SJCRH30 (cell line): ENCODE measurements around the gene INSR. TPM values are rescaled to one million over a fixed set of nuclear protein-coding genes. Genes with fewer than 3 reads are reported as not detected.

Experiments
- DNase-seq, 2 experiments: peaks; one replicate each; pipeline ENCODE4 v3.0.0-alpha.2; 2015 to 2020
- H3K27ac ChIP-seq: fragments of 250-450 bp; sonication (Bioruptor Pico); 2 replicates; pipeline ENCODE4 v1.5.1; 2020; ENCODE audit warnings: mild to moderate bottlenecking, moderate library complexity
- H3K27me3 ChIP-seq: fragments of 250-450 bp; sonication (Bioruptor Pico); 2 replicates; pipeline ENCODE4 v1.5.1; 2020; ENCODE audit warnings: mild to moderate bottlenecking, moderate library complexity
- H3K36me3 ChIP-seq: fragments of 250-450 bp; sonication (Bioruptor Pico); 2 replicates; pipeline ENCODE4 v1.5.1; 2020; ENCODE audit warnings: mild to moderate bottlenecking, moderate library complexity
- H3K4me1 ChIP-seq: fragments of 250-450 bp; sonication (Bioruptor Pico); 2 replicates; pipeline ENCODE4 v1.5.1; 2020; ENCODE audit warnings: mild to moderate bottlenecking, moderate library complexity
- H3K4me3 ChIP-seq: fragments of 250-450 bp; sonication (Bioruptor Pico); 2 replicates; pipeline ENCODE4 v1.5.1; 2020; ENCODE audit warnings: mild to moderate bottlenecking, moderate library complexity
- H3K9me3 ChIP-seq: fragments of 250-450 bp; sonication (Bioruptor Pico); replicated peaks from 2 replicates; pipeline ENCODE4 v1.5.1; 2020; ENCODE audit warnings: mild to moderate bottlenecking, moderate library complexity
- total RNA-seq: library from RNA; depleted of rRNA; stranded (reverse); fragments of >200 nt; shearing (Covaris generic); gene quantifications from 2 replicates; pipeline ENCODE4 v1.2.3, GENCODE V29; 2014

The INSR gene
- total RNA-seq, 1 experiment from 2014 or later: 14.3 TPM

- DNase-seq: no peak
- H3K27me3 ChIP-seq: no peaks in the 10 kb centered on the region
- no peaks in the 10 kb centered on the region for H3K36me3 ChIP-seq
- no peaks in the 10 kb centered on the region for H3K9me3 ChIP-seq
- no peak overlapping the region for H3K27ac ChIP-seq
- no peak overlapping the region for H3K4me3 ChIP-seq
- H3K4me1 ChIP-seq: peaks cover 4% of the 10 kb centered on the region; the same call in 1 of the 2 replicates
These were observed 21.2 kb downstream of the INSR start for GRCh38 chr19:7272856-7273578.

- no peaks in the 10 kb centered on the region for H3K27me3 ChIP-seq
- no peaks in the 10 kb centered on the region for H3K9me3 ChIP-seq
- no peak overlapping the region for H3K4me3 ChIP-seq
- peaks cover 4% of the 10 kb centered on the region; the same call in 1 of the 2 replicates for H3K4me1 ChIP-seq
- H3K36me3 ChIP-seq: peaks cover 5% of the 10 kb centered on the region; the same call in 1 of the 2 replicates
- DNase-seq: no peak
- H3K27ac ChIP-seq: no peak overlapping the region
These were observed 25.5 kb downstream of the INSR start for GRCh38 chr19:7268705-7269098.

GRCh38 chr19:7267792-7268704, 26.2 kb downstream of the INSR start:
- DNase-seq: no peak
- peaks cover 4% of the 10 kb centered on the region; the same call in 1 of the 2 replicates for H3K4me1 ChIP-seq
- peaks cover 5% of the 10 kb centered on the region; the same call in 1 of the 2 replicates for H3K36me3 ChIP-seq
- no peaks in the 10 kb centered on the region for H3K9me3 ChIP-seq
- H3K4me3 ChIP-seq: no peak overlapping the region
- H3K27me3 ChIP-seq: no peaks in the 10 kb centered on the region
- no peak overlapping the region for H3K27ac ChIP-seq

- Histone ChIP-seq H3K36me3 (peaks cover 5% of the 10 kb centered on the region; the same call in 1 of the 2 replicates), H3K4me1 (peaks cover 4% of the 10 kb centered on the region; the same call in 1 of the 2 replicates), H3K27ac (no peak overlapping the region), H3K27me3 (no peaks in the 10 kb centered on the region), H3K9me3 (no peaks in the 10 kb centered on the region), H3K4me3 (no peak overlapping the region)
- no peak for DNase-seq
These were observed 27.4 kb downstream of the INSR start for GRCh38 chr19:7266832-7267231.

GRCh38 chr19:7265963-7266362, 28.3 kb downstream of the INSR start:
- DNase-seq: no peak
- H3K27me3 ChIP-seq: no peaks in the 10 kb centered on the region
- H3K27ac ChIP-seq: no peak overlapping the region

GRCh38 chr19:7264858-7265257, 29.4 kb downstream of the INSR start:
- DNase-seq: no peak
- Histone ChIP-seq H3K36me3 (peaks cover 5% of the 10 kb centered on the region; the same call in 1 of the 2 replicates), H3K4me1 (peaks cover 4% of the 10 kb centered on the region; the same call in 1 of the 2 replicates), H3K9me3 (no peaks in the 10 kb centered on the region), H3K27me3 (no peaks in the 10 kb centered on the region), H3K27ac (no peak overlapping the region), H3K4me3 (no peak overlapping the region)

More at GRCh38 chr19:7265963-7266362, 28.3 kb downstream of the INSR start:
- Histone ChIP-seq H3K4me3 (no peak overlapping the region), H3K36me3 (peaks cover 5% of the 10 kb centered on the region; the same call in 1 of the 2 replicates), H3K4me1 (peaks cover 4% of the 10 kb centered on the region; the same call in 1 of the 2 replicates), H3K9me3 (no peaks in the 10 kb centered on the region)

GRCh38 chr19:7263521-7263920, 30.7 kb downstream of the INSR start:
- no peak overlapping the region for H3K4me3 ChIP-seq
- peaks cover 5% of the 10 kb centered on the region; the same call in 1 of the 2 replicates for H3K36me3 ChIP-seq
- no peak overlapping the region for H3K27ac ChIP-seq
- H3K4me1 ChIP-seq: peaks cover 3% of the 10 kb centered on the region; the same call in 1 of the 2 replicates
- no peaks in the 10 kb centered on the region for H3K27me3 ChIP-seq
- no peak for DNase-seq
- no peaks in the 10 kb centered on the region for H3K9me3 ChIP-seq

- H3K36me3 ChIP-seq: peaks cover 5% of the 10 kb centered on the region; the same call in 1 of the 2 replicates
- no peak overlapping the region for H3K4me3 ChIP-seq
- no peak for DNase-seq
- H3K27me3 ChIP-seq: no peaks in the 10 kb centered on the region
- H3K27ac ChIP-seq: no peak overlapping the region
- H3K9me3 ChIP-seq: no peaks in the 10 kb centered on the region
- no peaks in the 10 kb centered on the region; the same call in 1 of the 2 replicates for H3K4me1 ChIP-seq
These were observed 31.1 kb downstream of the INSR start for GRCh38 chr19:7263066-7263465.

GRCh38 chr19:7262470-7262869, 31.7 kb downstream of the INSR start:
- Histone ChIP-seq H3K9me3 (no peaks in the 10 kb centered on the region), H3K4me3 (no peak overlapping the region), H3K4me1 (no peaks in the 10 kb centered on the region), H3K27ac (no peak overlapping the region), H3K36me3 (peaks cover 5% of the 10 kb centered on the region; the same call in 1 of the 2 replicates), H3K27me3 (no peaks in the 10 kb centered on the region)
- no peak for DNase-seq

- no peak overlapping the region for H3K27ac ChIP-seq
- H3K36me3 ChIP-seq: no peaks in the 10 kb centered on the region
- H3K9me3 ChIP-seq: no peaks in the 10 kb centered on the region
- H3K4me1 ChIP-seq: no peaks in the 10 kb centered on the region
- H3K27me3 ChIP-seq: no peaks in the 10 kb centered on the region
- no peak for DNase-seq
- H3K4me3 ChIP-seq: no peak overlapping the region
These were observed 34.1 kb downstream of the INSR start for GRCh38 chr19:7260161-7260560.

- no peaks in the 10 kb centered on the region for H3K27me3 ChIP-seq
- no peak for DNase-seq
- H3K9me3 ChIP-seq: no peaks in the 10 kb centered on the region
- H3K36me3 ChIP-seq: no peaks in the 10 kb centered on the region
- no peak overlapping the region for H3K27ac ChIP-seq
- H3K4me1 ChIP-seq: no peaks in the 10 kb centered on the region
- H3K4me3 ChIP-seq: no peak overlapping the region
These were observed 35.3 kb downstream of the INSR start for GRCh38 chr19:7258840-7259395.

- Histone ChIP-seq H3K4me1 (no peaks in the 10 kb centered on the region), H3K4me3 (no peak overlapping the region), H3K9me3 (no peaks in the 10 kb centered on the region), H3K36me3 (no peaks in the 10 kb centered on the region), H3K27ac (no peak overlapping the region), H3K27me3 (no peaks in the 10 kb centered on the region)
- no peak for DNase-seq
These were observed 36.0 kb downstream of the INSR start for GRCh38 chr19:7258041-7258839.

GRCh38 chr19:7257148-7258040, 36.8 kb downstream of the INSR start:
- H3K36me3 ChIP-seq: no peaks in the 10 kb centered on the region
- H3K4me3 ChIP-seq: no peak overlapping the region
- DNase-seq: no peak
- no peaks in the 10 kb centered on the region for H3K27me3 ChIP-seq
- H3K27ac ChIP-seq: no peak overlapping the region
- H3K9me3 ChIP-seq: no peaks in the 10 kb centered on the region
- H3K4me1 ChIP-seq: no peaks in the 10 kb centered on the region
